AG09319 (cell line): ENCODE measurements around the gene RTL10.

Experiments used
- DNase-seq: peaks from one replicate; pipeline ENCODE4 v3.0.0-alpha.2; 2010; ENCODE audit warnings: low read depth; ENCODE audit errors: extremely low read depth
- CTCF ChIP-seq: IDR thresholded peaks from 2 replicates; pipeline ENCODE4 v1.5.1; 2011; ENCODE audit warnings: low read depth, mild to moderate bottlenecking, inconsistent platforms, low read length, moderate library complexity

The RTL10 gene

GRCh38 chr22:19873960-19874306, 19.3 kb upstream of the RTL10 start:
- DNase-seq: no peak
- no peak for TF ChIP-seq CTCF

GRCh38 chr22:19873138-19873959, 18.7 kb upstream of the RTL10 start:
- DNase-seq: no peak

GRCh38 chr22:19872779-19873137, 18.1 kb upstream of the RTL10 start:
- TF ChIP-seq CTCF: no peak
- DNase-seq: no peak

More at GRCh38 chr22:19873138-19873959, 18.7 kb upstream of the RTL10 start:
- no peak for TF ChIP-seq CTCF

GRCh38 chr22:19871845-19872778, 17.4 kb upstream of the RTL10 start:
- no peak for TF ChIP-seq CTCF
- DNase-seq: no peak

- DNase-seq: no peak
- TF ChIP-seq CTCF: no peak
These were observed 16.6 kb upstream of the RTL10 start for GRCh38 chr22:19871023-19871844.

GRCh38 chr22:19870153-19871022, 15.7 kb upstream of the RTL10 start:
- DNase-seq: no peak

More at GRCh38 chr22:19870153-19871022, 15.7 kb upstream of the RTL10 start:
- TF ChIP-seq CTCF: no peak
